BJ (cell line): ENCODE measurements around the gene KRT36. TPM values are rescaled to one million over a fixed set of nuclear protein-coding genes. Genes with fewer than 3 reads are reported as not detected.

ENCODE experiments used
- CTCF ChIA-PET: fragments of 350-600 bp; formaldehyde crosslinking; extraction: SDS; loops from one replicate; lab custom pipeline; 2021; ENCODE audit warnings: antibody characterized with exemption, inconsistent platforms; lab: Yijun Ruan, JAX
- POLR2A ChIA-PET: fragments of 300-600 bp; sonication (Branson Sonifier 250); formaldehyde crosslinking; extraction: SDS; loops from one replicate; lab custom pipeline; 2021; ENCODE audit warnings: antibody characterized with exemption; lab: Charles Lee
- DNase-seq: peaks from one replicate; pipeline ENCODE4 v3.0.0-alpha.2; 2011; ENCODE audit warnings: low read depth
- H3K27me3 ChIP-seq: 2 replicates; pipeline ENCODE4 v1.6.0; 2011; ENCODE audit warnings: low read length; ENCODE audit not compliant: control insufficient read depth, insufficient read depth
- H3K36me3 ChIP-seq: 2 replicates; pipeline ENCODE4 v1.5.1; 2011; ENCODE audit warnings: low read length; ENCODE audit not compliant: control insufficient read depth, insufficient read depth
- H3K4me3 ChIP-seq: 2 replicates; pipeline ENCODE4 v1.5.1; 2011; ENCODE audit warnings: low read depth, mild to moderate bottlenecking, control low read depth, low read length
- CTCF ChIP-seq: IDR thresholded peaks from 2 replicates; pipeline ENCODE4 v1.5.1; 2011; ENCODE audit warnings: low read depth, mild to moderate bottlenecking, control low read depth, inconsistent platforms, low read length, moderate library complexity; ENCODE audit not compliant: insufficient read depth
- polyA plus RNA-seq: library from polyadenylated mRNA; depleted of rRNA; stranded (reverse); fragments of >200 nt; gene quantifications from 2 replicates; pipeline ENCODE4 v1.2.3, GENCODE V29; 2011

The KRT36 gene
- polyA plus RNA-seq, 1 experiment = 0.04 TPM

GRCh38 chr17:41490000-41490990 is 585 bp upstream of the KRT36 start:
- no peak overlapping the region for H3K4me3 ChIP-seq
- DNase-seq = no peak
- ChIA-PET CTCF (interaction anchor here (1.0 to 1.6 kb wide), 6 partner anchors 10 to 173 kb away, joined by 3 to 6 read pairs (median 4); no protein-coding TSS in a partner anchor), POLR2A (no interaction called here)
- H3K36me3 ChIP-seq = no peaks in the 10 kb centered on the region
- H3K27me3 ChIP-seq = no peaks in the 10 kb centered on the region
- no peak for TF ChIP-seq CTCF

GRCh38 chr17:41486809-41487530 is 2.7 kb downstream of the KRT36 start:
- no peak for DNase-seq
- ChIA-PET CTCF (interaction anchor here (0.9 to 1.8 kb wide), 3 partner anchors 9 to 62 kb away, joined by 3 to 6 read pairs (median 5); no protein-coding TSS in a partner anchor), POLR2A (no interaction called here)

GRCh38 chr17:41486316-41486715 is 3.4 kb downstream of the KRT36 start:
- Histone ChIP-seq H3K27me3 (no peaks in the 10 kb centered on the region), H3K4me3 (no peak overlapping the region), H3K36me3 (no peaks in the 10 kb centered on the region)
- CTCF ChIA-PET = interaction anchor here (1.2 kb wide), 1 partner anchor 8 kb away, joined by 3 read pairs; no protein-coding TSS in a partner anchor
- no peak for DNase-seq
- TF ChIP-seq CTCF = no peak
- POLR2A ChIA-PET = no interaction called here

More at GRCh38 chr17:41486809-41487530, 2.7 kb downstream of the KRT36 start:
- no peaks in the 10 kb centered on the region for H3K27me3 ChIP-seq
- H3K36me3 ChIP-seq = no peaks in the 10 kb centered on the region
- TF ChIP-seq CTCF = no peak
- no peak overlapping the region for H3K4me3 ChIP-seq

- ChIA-PET POLR2A (no interaction called here), CTCF (interaction anchor here (3.7 kb wide), 1 partner anchor 10 kb away, joined by 17 read pairs; no protein-coding TSS in a partner anchor)
- H3K4me3 ChIP-seq = no peak overlapping the region
- DNase-seq = no peak
- H3K36me3 ChIP-seq = no peaks in the 10 kb centered on the region
- H3K27me3 ChIP-seq = no peaks in the 10 kb centered on the region
- TF ChIP-seq CTCF = no peak
Observed at GRCh38 chr17:41484920-41485904, 4.5 kb downstream of the KRT36 start.
